Measurements from ENCODE around the gene MYZAP.
A peak's percentile ranks its signal among the peaks of the same experiment; 100 is the strongest.

MYZAP gene

GRCh38 chr15:57656434-57656833 lies 64.7 kb downstream of the MYZAP start:
- no peak overlapping the region for H3K4me3 ChIP-seq (replicated peaks; ENCODE audit: low read depth, low read length)
- no peak for DNase-seq (ENCODE audit: low read depth)

DNA sequence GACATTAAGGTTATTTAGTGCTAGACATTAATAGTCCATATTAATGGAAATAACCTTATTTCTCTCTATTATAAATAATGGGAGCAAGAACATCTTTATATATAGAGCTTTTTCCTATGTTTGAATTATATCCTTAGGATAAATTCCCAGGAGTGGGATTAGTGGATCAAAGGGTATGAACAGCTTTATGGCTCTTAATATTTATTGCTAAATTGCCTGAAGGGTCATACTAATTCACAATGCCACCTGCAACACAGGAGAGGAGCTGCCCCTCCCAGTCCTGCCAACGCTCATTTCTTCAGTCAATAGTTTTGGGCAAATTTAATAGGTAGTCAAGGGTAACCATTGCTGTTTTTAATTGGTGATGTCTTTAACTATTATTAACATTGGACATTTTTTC lies 65.9 kb downstream of the MYZAP start:
- no peak for TF ChIP-seq CTCF (IDR thresholded peaks at IDR 0.05; ENCODE audit: low read length, missing control alignments)
- H3K4me3 ChIP-seq (replicated peaks; ENCODE audit: low read depth, low read length): no peak overlapping the region
- no peak for DNase-seq (ENCODE audit: low read depth)

More at GRCh38 chr15:57656434-57656833, 64.7 kb downstream of the MYZAP start:
- no peak for TF ChIP-seq CTCF (IDR thresholded peaks at IDR 0.05; ENCODE audit: low read length, missing control alignments)

GRCh38 chr15:57662091-57662744 lies 70.5 kb downstream of the MYZAP start:
- no peak for DNase-seq (ENCODE audit: low read depth)
- no peak overlapping the region for H3K4me3 ChIP-seq (replicated peaks; ENCODE audit: low read depth, low read length)
- TF ChIP-seq CTCF (IDR thresholded peaks at IDR 0.05; ENCODE audit: low read length, missing control alignments): no peak

DNA sequence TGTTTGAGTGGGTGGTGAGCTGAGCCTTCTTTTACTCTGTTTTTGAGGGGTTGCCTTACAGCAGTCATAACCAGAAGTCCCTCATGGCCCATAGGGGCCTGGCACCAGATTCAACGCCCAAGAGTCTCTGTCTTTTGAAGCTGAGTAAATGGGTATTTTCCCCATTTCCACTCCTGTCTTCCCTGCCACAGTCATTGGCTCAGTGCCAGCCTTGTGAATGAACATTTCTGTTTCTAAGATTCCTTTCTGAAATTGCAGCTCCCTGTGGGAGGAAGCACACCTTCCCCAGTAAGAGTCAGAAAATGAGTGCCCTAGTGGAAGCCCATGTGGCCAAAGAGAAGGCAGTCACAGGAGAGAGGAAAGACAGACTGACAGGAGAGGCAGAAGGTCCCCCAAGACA lies 71.1 kb downstream of the MYZAP start:
- no peak for TF ChIP-seq CTCF (IDR thresholded peaks at IDR 0.05; ENCODE audit: low read length, missing control alignments)
- no peak overlapping the region for H3K4me3 ChIP-seq (replicated peaks; ENCODE audit: low read depth, low read length)
- peak; percentile 25 for DNase-seq (ENCODE audit: low read depth)

GRCh38 chr15:57663262-57663661 lies 71.6 kb downstream of the MYZAP start:
- no peak for TF ChIP-seq CTCF (IDR thresholded peaks at IDR 0.05; ENCODE audit: low read length, missing control alignments)
- H3K4me3 ChIP-seq (replicated peaks; ENCODE audit: low read depth, low read length): no peak overlapping the region
- DNase-seq (ENCODE audit: low read depth): no peak

GRCh38 chr15:57665194-57665593 lies 73.5 kb downstream of the MYZAP start:
- no peak for TF ChIP-seq CTCF (IDR thresholded peaks at IDR 0.05; ENCODE audit: low read length, missing control alignments)
- no peak for DNase-seq (ENCODE audit: low read depth)
- H3K4me3 ChIP-seq (replicated peaks; ENCODE audit: low read depth, low read length): no peak overlapping the region

DNA sequence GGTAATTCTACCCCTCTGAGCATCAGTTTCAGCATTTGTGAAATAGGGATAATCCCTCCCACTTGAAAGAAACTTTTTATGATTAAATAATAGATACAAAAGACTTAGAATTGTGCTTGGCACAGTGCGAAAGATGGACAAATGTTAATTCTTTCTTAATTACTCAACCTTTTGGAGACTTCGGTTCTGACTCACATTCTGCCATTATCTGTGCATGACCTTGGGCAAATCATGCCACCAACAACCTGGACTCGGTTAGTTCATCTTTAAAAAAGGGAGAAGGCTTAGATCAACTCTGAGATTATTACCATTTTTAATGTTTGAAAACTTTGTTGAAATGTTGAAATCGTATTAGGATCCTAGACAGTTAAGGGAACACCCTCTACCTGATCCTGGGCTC lies 74.2 kb downstream of the MYZAP start:
- no peak for DNase-seq (ENCODE audit: low read depth)
- no peak for TF ChIP-seq CTCF (IDR thresholded peaks at IDR 0.05; ENCODE audit: low read length, missing control alignments)
- H3K4me3 ChIP-seq (replicated peaks; ENCODE audit: low read depth, low read length): no peak overlapping the region

Data from fibroblast of pulmonary artery (primary cell).